ENCODE results near the gene SLC5A12. TPM values are rescaled to one million over a fixed set of nuclear protein-coding genes. Genes with fewer than 3 reads are reported as not detected.

Gene SLC5A12
- total RNA-seq, 2 experiments from 2014 or later: not detected

- no peak overlapping the region for H3K4me3 Mint-ChIP-seq
- ChIA-PET CTCF (interaction anchor here (1.7 kb wide), 1 partner anchor 9 kb away, joined by 3 read pairs; no protein-coding TSS in a partner anchor), POLR2A (no interaction called here)
- no peak overlapping the region for H3K27ac Mint-ChIP-seq
- no peaks in the 10 kb centered on the region for H3K36me3 Mint-ChIP-seq (ENCODE audit: low read depth)
- peaks cover 2% of the 10 kb centered on the region for H3K9me3 Mint-ChIP-seq
- H3K4me1 Mint-ChIP-seq: no peaks in the 10 kb centered on the region
- DNase-seq: no peak
- no peaks in the 10 kb centered on the region for H3K27me3 Mint-ChIP-seq
These were observed 11.4 kb downstream of the SLC5A12 start for GRCh38 chr11:26710489-26710888.

GRCh38 chr11:26708736-26709456 is 13.0 kb downstream of the SLC5A12 start:
- H3K9me3 Mint-ChIP-seq: peaks cover 2% of the 10 kb centered on the region
- ChIA-PET POLR2A (no interaction called here), CTCF (no interaction called here)
- H3K27ac Mint-ChIP-seq: no peak overlapping the region
- H3K4me1 Mint-ChIP-seq: no peaks in the 10 kb centered on the region
- H3K27me3 Mint-ChIP-seq: no peaks in the 10 kb centered on the region
- H3K36me3 Mint-ChIP-seq (ENCODE audit: low read depth): no peaks in the 10 kb centered on the region
- DNase-seq: no peak
- no peak overlapping the region for H3K4me3 Mint-ChIP-seq

GRCh38 chr11:26706181-26706580 is 15.7 kb downstream of the SLC5A12 start:
- Mint-ChIP-seq H3K27ac (no peak overlapping the region), H3K4me1 (no peaks in the 10 kb centered on the region), H3K27me3 (no peaks in the 10 kb centered on the region)

GRCh38 chr11:26704249-26704648 is 17.6 kb downstream of the SLC5A12 start:
- POLR2A ChIA-PET: no interaction called here

More at GRCh38 chr11:26706181-26706580, 15.7 kb downstream of the SLC5A12 start:
- ChIA-PET POLR2A (no interaction called here), CTCF (no interaction called here)
- DNase-seq: no peak
- Mint-ChIP-seq H3K9me3 (no peaks in the 10 kb centered on the region), H3K4me3 (no peak overlapping the region), H3K36me3 (ENCODE audit: low read depth) (no peaks in the 10 kb centered on the region)

GRCh38 chr11:26703411-26704191 is 18.3 kb downstream of the SLC5A12 start:
- Mint-ChIP-seq H3K9me3 (no peaks in the 10 kb centered on the region), H3K36me3 (ENCODE audit: low read depth) (no peaks in the 10 kb centered on the region), H3K27ac (no peak overlapping the region), H3K4me3 (no peak overlapping the region), H3K27me3 (no peaks in the 10 kb centered on the region), H3K4me1 (no peaks in the 10 kb centered on the region)
- CTCF ChIA-PET: no interaction called here
- POLR2A ChIA-PET: no interaction called here
- DNase-seq: no peak

More at GRCh38 chr11:26704249-26704648, 17.6 kb downstream of the SLC5A12 start:
- no peaks in the 10 kb centered on the region for H3K9me3 Mint-ChIP-seq
- H3K4me3 Mint-ChIP-seq: no peak overlapping the region
- no peaks in the 10 kb centered on the region for H3K27me3 Mint-ChIP-seq
- DNase-seq: no peak
- H3K27ac Mint-ChIP-seq: no peak overlapping the region
- no peaks in the 10 kb centered on the region for H3K4me1 Mint-ChIP-seq
- CTCF ChIA-PET: no interaction called here
- H3K36me3 Mint-ChIP-seq (ENCODE audit: low read depth): no peaks in the 10 kb centered on the region

GRCh38 chr11:26702406-26702805 is 19.5 kb downstream of the SLC5A12 start:
- CTCF ChIA-PET: interaction anchor here (1.5 kb wide), 1 partner anchor 9 kb away, joined by 4 read pairs; no protein-coding TSS in a partner anchor
- H3K4me1 Mint-ChIP-seq: no peaks in the 10 kb centered on the region
- no peaks in the 10 kb centered on the region for H3K9me3 Mint-ChIP-seq
- no peaks in the 10 kb centered on the region for H3K27me3 Mint-ChIP-seq
- no peaks in the 10 kb centered on the region for H3K36me3 Mint-ChIP-seq (ENCODE audit: low read depth)
- H3K27ac Mint-ChIP-seq: no peak overlapping the region
- POLR2A ChIA-PET: no interaction called here
- DNase-seq: no peak
- H3K4me3 Mint-ChIP-seq: no peak overlapping the region

GRCh38 chr11:26700574-26701235 is 21.2 kb downstream of the SLC5A12 start:
- Mint-ChIP-seq H3K27me3 (no peaks in the 10 kb centered on the region), H3K4me1 (no peaks in the 10 kb centered on the region), H3K27ac (no peak overlapping the region), H3K9me3 (no peaks in the 10 kb centered on the region), H3K36me3 (ENCODE audit: low read depth) (no peaks in the 10 kb centered on the region), H3K4me3 (no peak overlapping the region)
- ChIA-PET CTCF (interaction anchor here (1.2 kb wide), 1 partner anchor 10 kb away, joined by 3 read pairs; no protein-coding TSS in a partner anchor), POLR2A (no interaction called here)
- DNase-seq: no peak

- H3K36me3 Mint-ChIP-seq (ENCODE audit: low read depth): no peaks in the 10 kb centered on the region
- no peak overlapping the region for H3K4me3 Mint-ChIP-seq
- POLR2A ChIA-PET: no interaction called here
- no peaks in the 10 kb centered on the region for H3K4me1 Mint-ChIP-seq
- no peaks in the 10 kb centered on the region for H3K9me3 Mint-ChIP-seq
- H3K27ac Mint-ChIP-seq: no peak overlapping the region
- no peaks in the 10 kb centered on the region for H3K27me3 Mint-ChIP-seq
- DNase-seq: no peak
- CTCF ChIA-PET: no interaction called here
These were observed 23.6 kb downstream of the SLC5A12 start for GRCh38 chr11:26698224-26698623.

- CTCF ChIA-PET: no interaction called here
- POLR2A ChIA-PET: no interaction called here
- no peaks in the 10 kb centered on the region for H3K9me3 Mint-ChIP-seq
- H3K27me3 Mint-ChIP-seq: no peaks in the 10 kb centered on the region
- H3K36me3 Mint-ChIP-seq (ENCODE audit: low read depth): no peaks in the 10 kb centered on the region
- H3K27ac Mint-ChIP-seq: no peak overlapping the region
- no peak overlapping the region for H3K4me3 Mint-ChIP-seq
- no peak for DNase-seq
- no peaks in the 10 kb centered on the region for H3K4me1 Mint-ChIP-seq
These were observed 25.5 kb downstream of the SLC5A12 start for GRCh38 chr11:26696330-26696729.

GRCh38 chr11:26688701-26689100 is 33.2 kb downstream of the SLC5A12 start:
- H3K27ac Mint-ChIP-seq: no peak overlapping the region
- H3K36me3 Mint-ChIP-seq (ENCODE audit: low read depth): no peaks in the 10 kb centered on the region
- no peaks in the 10 kb centered on the region for H3K27me3 Mint-ChIP-seq
- DNase-seq: no peak
- ChIA-PET POLR2A (no interaction called here), CTCF (no interaction called here)
- no peak overlapping the region for H3K4me3 Mint-ChIP-seq
- H3K4me1 Mint-ChIP-seq: no peaks in the 10 kb centered on the region
- H3K9me3 Mint-ChIP-seq: no peaks in the 10 kb centered on the region

GRCh38 chr11:26687351-26687750 is 34.5 kb downstream of the SLC5A12 start:
- H3K4me1 Mint-ChIP-seq: no peaks in the 10 kb centered on the region
- no peaks in the 10 kb centered on the region for H3K9me3 Mint-ChIP-seq
- CTCF ChIA-PET: no interaction called here
- no peak overlapping the region for H3K27ac Mint-ChIP-seq
- no peaks in the 10 kb centered on the region for H3K36me3 Mint-ChIP-seq (ENCODE audit: low read depth)
- no peaks in the 10 kb centered on the region for H3K27me3 Mint-ChIP-seq
- no peak overlapping the region for H3K4me3 Mint-ChIP-seq
- POLR2A ChIA-PET: no interaction called here
- no peak for DNase-seq

GRCh38 chr11:26677566-26677965 is 44.3 kb downstream of the SLC5A12 start:
- ChIA-PET POLR2A (no interaction called here), CTCF (no interaction called here)
- Mint-ChIP-seq H3K36me3 (ENCODE audit: low read depth) (no peaks in the 10 kb centered on the region), H3K4me1 (no peaks in the 10 kb centered on the region), H3K4me3 (no peak overlapping the region), H3K27me3 (no peaks in the 10 kb centered on the region), H3K9me3 (no peaks in the 10 kb centered on the region), H3K27ac (no peak overlapping the region)
- no peak for DNase-seq

- POLR2A ChIA-PET: no interaction called here
- Mint-ChIP-seq H3K4me1 (no peaks in the 10 kb centered on the region), H3K36me3 (ENCODE audit: low read depth) (no peaks in the 10 kb centered on the region), H3K27ac (no peak overlapping the region), H3K27me3 (no peaks in the 10 kb centered on the region), H3K4me3 (no peak overlapping the region), H3K9me3 (no peaks in the 10 kb centered on the region)
- CTCF ChIA-PET: no interaction called here
- no peak for DNase-seq
These were observed 45.2 kb downstream of the SLC5A12 start for GRCh38 chr11:26676641-26677040.

Measured in activated CD4-positive, alpha-beta T cell treated with anti-CD3 and anti-CD28 coated beads, Interleukin-2, amount 10 ng/mL, durations not matched to agents 7 days and 5 days (primary cell).